ENCODE measurements around the gene RWDD4. TPM values are rescaled to one million over a fixed set of nuclear protein-coding genes. Genes with fewer than 3 reads are reported as not detected.

RWDD4 gene
- total RNA-seq, 4 donors from 2014 or later = 4.1 to 16.9 (median 11.6) TPM

DNA sequence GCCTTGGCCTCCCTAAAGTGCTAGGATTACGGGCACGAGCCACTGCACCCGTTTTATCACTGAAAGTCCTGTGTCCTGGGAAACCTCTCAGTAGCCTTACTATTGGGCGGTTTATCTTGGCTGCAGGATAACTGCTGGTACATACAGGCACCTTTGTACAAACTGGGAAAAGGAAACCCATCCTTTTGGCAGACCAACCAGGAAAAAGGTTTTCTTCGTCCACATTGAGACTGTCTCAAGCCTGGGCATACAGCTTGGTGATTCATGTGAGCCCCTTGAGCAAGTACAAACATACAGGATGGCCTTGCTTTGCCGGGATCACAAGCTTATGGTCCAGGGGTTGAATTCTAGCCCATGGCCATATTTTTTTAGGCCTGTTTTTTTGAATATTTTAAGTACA lies 32.8 kb downstream of the RWDD4 start:
- Histone ChIP-seq H3K9me3 (no peaks in the 10 kb centered on the region), H3K4me1 (no peaks in the 10 kb centered on the region), H3K4me3 (no peak overlapping the region), H3K27me3 (no peaks in the 10 kb centered on the region), H3K36me3 (no peaks in the 10 kb centered on the region), H3K27ac (no peak overlapping the region)
- in situ Hi-C loops (cut with MboI; ENCODE audit: low pct_ligation_motif_present in 1 of 4, low pct_unique_long_range_greater_than_20kb in 1 of 4, low sequenced_read_pairs in 3 of 4) = no loop called here
- intact Hi-C loops (cut with DNase I; ENCODE audit: low total_unique reads) = no loop called here
- 78% methylated on average over 6 of the region's 6 CpGs; no CpG with 5 or more reads in 1 of the 2 donors for WGBS, 2 donors (ENCODE audit: low coverage in 1 of 2)
- DNase-seq = no peak
- TF ChIP-seq POLR2AphosphoS5 (IDR thresholded peaks at IDR 0.05) = no peak
- TF ChIP-seq, protein P1, sequence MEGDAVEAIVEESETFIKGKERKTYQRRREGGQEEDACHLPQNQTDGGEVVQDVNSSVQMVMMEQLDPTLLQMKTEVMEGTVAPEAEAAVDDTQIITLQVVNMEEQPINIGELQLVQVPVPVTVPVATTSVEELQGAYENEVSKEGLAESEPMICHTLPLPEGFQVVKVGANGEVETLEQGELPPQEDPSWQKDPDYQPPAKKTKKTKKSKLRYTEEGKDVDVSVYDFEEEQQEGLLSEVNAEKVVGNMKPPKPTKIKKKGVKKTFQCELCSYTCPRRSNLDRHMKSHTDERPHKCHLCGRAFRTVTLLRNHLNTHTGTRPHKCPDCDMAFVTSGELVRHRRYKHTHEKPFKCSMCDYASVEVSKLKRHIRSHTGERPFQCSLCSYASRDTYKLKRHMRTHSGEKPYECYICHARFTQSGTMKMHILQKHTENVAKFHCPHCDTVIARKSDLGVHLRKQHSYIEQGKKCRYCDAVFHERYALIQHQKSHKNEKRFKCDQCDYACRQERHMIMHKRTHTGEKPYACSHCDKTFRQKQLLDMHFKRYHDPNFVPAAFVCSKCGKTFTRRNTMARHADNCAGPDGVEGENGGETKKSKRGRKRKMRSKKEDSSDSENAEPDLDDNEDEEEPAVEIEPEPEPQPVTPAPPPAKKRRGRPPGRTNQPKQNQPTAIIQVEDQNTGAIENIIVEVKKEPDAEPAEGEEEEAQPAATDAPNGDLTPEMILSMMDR (IDR thresholded peaks at IDR 0.05) = no peak
- no peak for TF ChIP-seq POLR2A (IDR thresholded peaks at IDR 0.05)
- TF ChIP-seq EP300 (IDR thresholded peaks at IDR 0.05; ENCODE audit: low read depth) = no peak

DNA sequence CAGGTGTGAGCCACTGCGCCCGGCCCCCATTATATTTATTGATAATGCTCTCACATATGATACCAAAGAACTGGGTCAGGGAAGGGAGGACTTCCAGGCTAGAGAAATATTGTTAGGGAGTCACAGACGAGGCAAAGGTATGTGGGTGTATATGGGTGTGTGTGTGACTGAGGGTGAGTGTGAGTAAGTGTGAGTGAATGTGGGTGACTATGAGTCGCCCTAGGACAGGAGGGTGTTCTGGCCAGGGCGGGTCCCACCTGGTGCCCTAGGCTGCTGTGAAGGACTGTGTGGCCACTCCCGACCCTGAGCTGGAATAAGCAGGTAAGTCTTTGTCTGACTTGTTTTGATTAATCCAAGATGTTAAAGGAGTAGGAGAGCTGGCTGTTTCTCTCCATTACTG lies 34.4 kb downstream of the RWDD4 start:
- no peak for DNase-seq
- no peak overlapping the region for H3K4me3 ChIP-seq
- intact Hi-C loops (cut with DNase I; ENCODE audit: low total_unique reads) = loop anchor here (5.0 kb wide), 1 partner anchor 1837 kb away; no protein-coding TSS in a partner anchor
- in situ Hi-C loops (cut with MboI; ENCODE audit: low pct_ligation_motif_present in 1 of 4, low pct_unique_long_range_greater_than_20kb in 1 of 4, low sequenced_read_pairs in 3 of 4) = no loop called here
- H3K27me3 ChIP-seq = no peaks in the 10 kb centered on the region
- TF ChIP-seq POLR2AphosphoS5 (IDR thresholded peaks at IDR 0.05) (no peak), POLR2A (IDR thresholded peaks at IDR 0.05) (no peak), EP300 (IDR thresholded peaks at IDR 0.05; ENCODE audit: low read depth) (no peak)
- TF ChIP-seq, protein P1 (IDR thresholded peaks at IDR 0.05) = no peak
- H3K4me1 ChIP-seq = no peaks in the 10 kb centered on the region
- no peak overlapping the region for H3K27ac ChIP-seq
- H3K9me3 ChIP-seq = no peaks in the 10 kb centered on the region
- no peaks in the 10 kb centered on the region for H3K36me3 ChIP-seq
- 60 to 70% methylated on average over 1 to 6 of the region's 6 CpGs for WGBS, 2 donors (ENCODE audit: low coverage in 1 of 2)

DNA sequence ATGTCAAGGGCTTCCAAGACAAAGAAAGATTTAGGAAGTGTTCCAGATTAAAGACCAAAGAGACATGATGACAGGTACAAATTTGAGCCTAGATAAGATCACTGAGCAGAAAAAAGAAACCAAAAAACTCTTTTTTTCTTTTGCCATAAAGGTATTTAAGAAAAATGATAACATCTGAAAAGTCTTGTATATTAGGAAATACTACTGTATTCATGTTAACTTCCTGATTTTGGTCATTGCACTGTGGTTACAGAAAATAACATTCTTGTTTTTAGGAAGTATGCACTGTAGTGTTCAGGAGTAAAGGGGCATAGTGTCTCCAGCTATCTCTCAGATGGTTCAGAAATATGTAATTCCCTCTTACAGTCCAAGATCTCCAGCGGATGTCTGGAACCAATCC lies 37.1 kb downstream of the RWDD4 start:
- no peak for DNase-seq
- Histone ChIP-seq H3K4me3 (no peak overlapping the region), H3K27ac (no peak overlapping the region), H3K4me1 (no peaks in the 10 kb centered on the region), H3K36me3 (no peaks in the 10 kb centered on the region), H3K9me3 (no peaks in the 10 kb centered on the region), H3K27me3 (no peaks in the 10 kb centered on the region)
- in situ Hi-C loops (cut with MboI; ENCODE audit: low pct_ligation_motif_present in 1 of 4, low pct_unique_long_range_greater_than_20kb in 1 of 4, low sequenced_read_pairs in 3 of 4) (no loop called here), intact Hi-C loops (cut with DNase I; ENCODE audit: low total_unique reads) (loop anchor here (5.0 kb wide), 1 partner anchor 1835 kb away; no protein-coding TSS in a partner anchor)
- no peak for TF ChIP-seq EP300 (IDR thresholded peaks at IDR 0.05; ENCODE audit: low read depth)
- TF ChIP-seq POLR2AphosphoS5 (IDR thresholded peaks at IDR 0.05) = no peak
- TF ChIP-seq, protein P1 (IDR thresholded peaks at IDR 0.05) = no peak
- no peak for TF ChIP-seq POLR2A (IDR thresholded peaks at IDR 0.05)
- 70 to 100% methylated on average over 1 of the region's 1 CpG for WGBS, 2 donors (ENCODE audit: low coverage in 1 of 2)

DNA sequence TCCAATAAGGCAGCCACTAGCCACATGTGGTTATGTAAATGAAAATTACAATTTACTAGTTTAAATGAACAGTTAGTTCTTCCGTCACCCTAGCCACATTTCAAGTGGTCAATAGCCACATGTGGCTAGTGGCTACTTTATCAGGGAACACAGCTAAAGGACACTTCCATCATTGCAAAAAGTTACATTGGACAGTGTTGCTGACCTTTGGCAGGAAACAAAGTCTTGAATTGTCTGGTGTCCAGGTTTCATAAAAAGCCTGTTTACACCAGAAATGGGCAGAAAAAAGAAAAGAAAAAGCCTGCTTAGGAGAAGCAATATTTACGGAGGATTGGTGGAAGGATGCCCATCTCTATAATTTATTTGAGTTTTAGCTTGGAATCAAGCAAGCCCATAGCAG lies 38.6 kb downstream of the RWDD4 start:
- no peaks in the 10 kb centered on the region for H3K4me1 ChIP-seq
- WGBS, 2 donors (ENCODE audit: low coverage in 1 of 2) = 71 to 81% methylated on average over 1 to 2 of the region's 2 CpGs
- TF ChIP-seq POLR2AphosphoS5 (IDR thresholded peaks at IDR 0.05) (no peak), POLR2A (IDR thresholded peaks at IDR 0.05) (no peak), EP300 (IDR thresholded peaks at IDR 0.05; ENCODE audit: low read depth) (no peak)
- TF ChIP-seq, protein P1 (IDR thresholded peaks at IDR 0.05) = no peak
- intact Hi-C loops (cut with DNase I; ENCODE audit: low total_unique reads) = loop anchor here (5.0 kb wide), 1 partner anchor 1833 kb away; no protein-coding TSS in a partner anchor
- no peaks in the 10 kb centered on the region for H3K27me3 ChIP-seq
- no peak for DNase-seq
- no peak overlapping the region for H3K27ac ChIP-seq
- no peaks in the 10 kb centered on the region for H3K9me3 ChIP-seq
- in situ Hi-C loops (cut with MboI; ENCODE audit: low pct_ligation_motif_present in 1 of 4, low pct_unique_long_range_greater_than_20kb in 1 of 4, low sequenced_read_pairs in 3 of 4) = no loop called here
- H3K36me3 ChIP-seq = no peaks in the 10 kb centered on the region
- H3K4me3 ChIP-seq = no peak overlapping the region
